Glutamatergic neuron (in vitro differentiated cells): ENCODE data around the gene USP46. TPM values are rescaled to one million over a fixed set of nuclear protein-coding genes. Genes with fewer than 3 reads are reported as not detected.

Experiments used
- DNase-seq: peaks from one replicate; pipeline ENCODE4 v3.0.0; 2022
- H3K27ac Mint-ChIP-seq: one replicate; pipeline ENCODE4 v1.8.0; 2020; ENCODE audit warnings: mild to moderate bottlenecking, mixed read lengths, inconsistent platforms; ENCODE audit not compliant: unreplicated experiment
- H3K27me3 Mint-ChIP-seq: one replicate; pipeline ENCODE4 v1.8.0; 2020; ENCODE audit warnings: mild to moderate bottlenecking, moderate library complexity, mixed read lengths, inconsistent platforms; ENCODE audit not compliant: unreplicated experiment
- H3K36me3 Mint-ChIP-seq: one replicate; pipeline ENCODE4 v1.8.0; 2020; ENCODE audit warnings: mild to moderate bottlenecking, mixed read lengths, inconsistent platforms; ENCODE audit not compliant: unreplicated experiment
- H3K4me1 Mint-ChIP-seq: one replicate; pipeline ENCODE4 v1.8.0; 2020; ENCODE audit warnings: mild to moderate bottlenecking, low read depth, mixed read lengths, inconsistent platforms; ENCODE audit not compliant: unreplicated experiment
- H3K4me3 Mint-ChIP-seq: one replicate; pipeline ENCODE4 v1.8.0; 2020; ENCODE audit warnings: mild to moderate bottlenecking, mixed read lengths, inconsistent platforms; ENCODE audit not compliant: unreplicated experiment
- H3K9me3 Mint-ChIP-seq: one replicate; pipeline ENCODE4 v1.8.0; 2020; ENCODE audit warnings: mild to moderate bottlenecking, moderate library complexity, mixed read lengths, inconsistent platforms; ENCODE audit not compliant: unreplicated experiment
- total RNA-seq: library from RNA; stranded (reverse); fragmentation: NEBNext Ultra II Directional; extraction: Animal tissue kit (Norgen Biotek cat#: 25700); gene quantifications from one replicate; pipeline ENCODE4 v1.2.1, GENCODE V29; 2021; ENCODE audit not compliant: unreplicated experiment
- TF ChIP-seq, protein P1 (sequence below): fragments of 200-600 bp; sonication (generic); IDR thresholded peaks from one replicate; pipeline ENCODE4 v1.5.0; 2021; ENCODE audit not compliant: partially characterized antibody, unreplicated experiment

USP46 gene
- total RNA-seq, 1 donor from 2014 or later: 72.4 TPM

DNA sequence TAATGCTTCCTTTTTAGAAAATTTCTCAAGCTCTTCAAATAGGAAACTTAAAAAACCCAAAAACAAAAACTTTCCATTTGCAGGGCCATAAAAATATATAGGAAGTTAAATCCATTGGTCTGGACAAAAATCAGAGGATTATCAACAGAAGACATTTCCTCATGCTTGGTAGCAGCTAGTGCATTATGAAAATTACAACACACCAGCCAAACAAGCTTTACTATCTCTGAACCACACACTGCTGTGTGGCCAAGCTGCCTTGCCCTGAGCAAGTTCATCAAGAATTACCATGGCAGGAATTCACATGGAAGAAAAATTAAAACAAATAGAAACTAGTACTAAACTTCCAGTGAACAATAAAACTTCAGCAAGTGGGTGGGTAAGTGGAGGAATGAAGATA is 3.6 kb downstream of the USP46 start:
- Mint-ChIP-seq H3K9me3 (peaks cover 12% of the 10 kb centered on the region), H3K27me3 (peaks cover 10% of the 10 kb centered on the region), H3K27ac (peak overlapping the region; percentile 89), H3K4me3 (peak overlapping the region; percentile 76), H3K36me3 (peaks cover 4% of the 10 kb centered on the region), H3K4me1 (peaks cover 28% of the 10 kb centered on the region)
- TF ChIP-seq, protein P1, sequence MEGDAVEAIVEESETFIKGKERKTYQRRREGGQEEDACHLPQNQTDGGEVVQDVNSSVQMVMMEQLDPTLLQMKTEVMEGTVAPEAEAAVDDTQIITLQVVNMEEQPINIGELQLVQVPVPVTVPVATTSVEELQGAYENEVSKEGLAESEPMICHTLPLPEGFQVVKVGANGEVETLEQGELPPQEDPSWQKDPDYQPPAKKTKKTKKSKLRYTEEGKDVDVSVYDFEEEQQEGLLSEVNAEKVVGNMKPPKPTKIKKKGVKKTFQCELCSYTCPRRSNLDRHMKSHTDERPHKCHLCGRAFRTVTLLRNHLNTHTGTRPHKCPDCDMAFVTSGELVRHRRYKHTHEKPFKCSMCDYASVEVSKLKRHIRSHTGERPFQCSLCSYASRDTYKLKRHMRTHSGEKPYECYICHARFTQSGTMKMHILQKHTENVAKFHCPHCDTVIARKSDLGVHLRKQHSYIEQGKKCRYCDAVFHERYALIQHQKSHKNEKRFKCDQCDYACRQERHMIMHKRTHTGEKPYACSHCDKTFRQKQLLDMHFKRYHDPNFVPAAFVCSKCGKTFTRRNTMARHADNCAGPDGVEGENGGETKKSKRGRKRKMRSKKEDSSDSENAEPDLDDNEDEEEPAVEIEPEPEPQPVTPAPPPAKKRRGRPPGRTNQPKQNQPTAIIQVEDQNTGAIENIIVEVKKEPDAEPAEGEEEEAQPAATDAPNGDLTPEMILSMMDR: no peak
- no peak for DNase-seq

DNA sequence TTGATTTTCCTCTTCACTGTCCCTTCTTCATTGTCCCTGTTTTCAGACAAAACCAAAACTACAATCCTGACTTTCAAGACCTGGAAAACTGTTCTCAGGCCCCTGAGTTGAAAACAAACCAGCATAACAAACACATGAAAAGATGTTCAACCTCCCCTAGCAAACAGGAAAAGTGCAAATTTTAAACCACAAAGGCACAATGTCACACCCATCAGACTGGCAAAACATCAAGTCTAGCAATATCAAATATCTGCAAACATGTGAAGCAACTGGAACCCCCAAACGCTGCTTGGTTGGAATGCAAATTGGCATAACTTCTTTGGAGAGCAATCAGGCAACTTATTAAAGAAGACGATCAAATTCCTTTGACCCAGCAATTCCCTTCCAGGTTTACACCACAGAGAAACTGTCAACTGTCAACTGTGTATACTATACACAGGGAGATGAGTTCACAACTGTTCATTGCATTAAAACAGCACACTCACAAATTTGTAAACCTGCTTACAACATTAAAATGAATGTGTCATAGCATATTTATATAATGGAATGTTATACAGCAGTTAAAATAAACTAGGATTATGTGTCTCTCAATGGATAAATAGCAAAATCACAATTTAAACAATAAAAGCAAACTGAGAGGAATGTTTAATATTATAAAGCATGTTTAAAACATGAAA is 7.0 kb downstream of the USP46 start:
- Mint-ChIP-seq H3K27ac (no peak overlapping the region), H3K9me3 (peaks cover 3% of the 10 kb centered on the region), H3K4me3 (no peak overlapping the region), H3K27me3 (no peaks in the 10 kb centered on the region), H3K4me1 (peaks cover 21% of the 10 kb centered on the region), H3K36me3 (peaks cover 4% of the 10 kb centered on the region)
- TF ChIP-seq, protein P1: no peak
- no peak for DNase-seq

DNA sequence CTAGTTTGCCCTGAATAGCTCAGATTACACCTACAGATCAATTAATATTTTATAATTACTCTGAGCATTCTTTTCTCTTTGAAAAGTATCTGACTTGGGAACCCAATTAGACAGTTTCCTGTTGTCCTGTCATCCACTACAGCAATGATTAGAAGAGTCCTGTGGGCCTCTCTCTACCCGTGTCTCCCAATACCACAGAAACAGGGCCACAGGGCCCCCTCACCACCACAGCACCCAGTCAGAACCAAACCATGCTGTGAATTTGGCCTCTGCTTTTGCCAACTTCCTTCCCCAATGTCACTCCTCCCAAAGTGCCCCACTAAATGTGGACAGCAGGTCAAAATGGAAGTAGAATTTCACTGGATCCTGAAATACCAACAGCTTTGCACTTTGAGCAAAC is 10.3 kb downstream of the USP46 start:
- Mint-ChIP-seq H3K4me3 (no peak overlapping the region), H3K27ac (no peak overlapping the region), H3K4me1 (peaks cover 5% of the 10 kb centered on the region), H3K27me3 (no peaks in the 10 kb centered on the region), H3K36me3 (peaks cover 4% of the 10 kb centered on the region), H3K9me3 (peaks cover 2% of the 10 kb centered on the region)
- TF ChIP-seq, protein P1: no peak
- DNase-seq: no peak

DNA sequence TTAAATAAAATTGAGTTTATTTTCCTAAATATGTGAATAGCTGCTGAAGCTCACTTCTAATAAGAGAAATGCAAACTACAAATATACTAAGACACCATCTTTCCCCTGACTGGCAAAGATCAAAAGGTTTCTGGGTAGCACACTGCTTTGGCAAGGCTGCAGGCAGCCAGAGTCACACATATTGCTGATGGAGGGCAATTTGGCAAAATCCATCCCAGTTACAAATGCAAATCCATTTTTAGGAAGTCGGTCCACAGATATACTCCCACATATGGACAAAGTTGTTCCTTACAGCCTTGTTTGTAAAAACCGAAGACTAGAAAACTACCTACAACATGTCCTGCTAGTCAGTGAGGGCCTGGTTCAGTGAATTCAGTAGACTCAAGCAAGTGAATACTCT is 12.4 kb downstream of the USP46 start:
- Mint-ChIP-seq H3K4me3 (no peak overlapping the region), H3K27ac (no peak overlapping the region), H3K9me3 (peaks cover 2% of the 10 kb centered on the region), H3K4me1 (peaks cover 2% of the 10 kb centered on the region), H3K36me3 (no peaks in the 10 kb centered on the region), H3K27me3 (no peaks in the 10 kb centered on the region)
- DNase-seq: no peak
- TF ChIP-seq, protein P1: no peak

DNA sequence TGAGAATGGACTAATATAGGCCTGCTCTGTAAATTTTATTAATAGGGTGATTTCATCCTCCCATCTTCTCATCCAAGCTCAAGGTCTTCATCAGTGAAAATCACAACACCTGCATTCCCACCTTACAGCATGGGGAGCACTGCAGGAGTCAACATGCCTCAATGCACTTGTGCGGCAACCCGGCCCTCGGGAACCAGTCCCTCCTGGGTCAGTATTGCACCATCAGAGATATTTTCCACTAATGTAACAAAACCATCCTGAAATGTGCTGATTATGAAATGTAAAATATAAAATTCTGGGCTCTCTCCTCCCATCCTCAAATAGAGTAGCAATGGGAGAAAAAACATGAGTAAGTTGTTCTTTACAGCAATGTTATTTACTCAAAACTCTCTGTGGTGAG is 13.0 kb downstream of the USP46 start:
- Mint-ChIP-seq H3K27me3 (no peaks in the 10 kb centered on the region), H3K27ac (no peak overlapping the region), H3K36me3 (no peaks in the 10 kb centered on the region), H3K9me3 (peaks cover 2% of the 10 kb centered on the region), H3K4me3 (no peak overlapping the region), H3K4me1 (peaks cover 2% of the 10 kb centered on the region)
- TF ChIP-seq, protein P1: no peak
- DNase-seq: no peak
